GM23338 (cell line): ENCODE measurements around the gene CEP72. TPM values are rescaled to one million over a fixed set of nuclear protein-coding genes. Genes with fewer than 3 reads are reported as not detected.

Experiments used
- ATAC-seq: fragments of 200-7000 bp; cut with Tn5 transposase; 3 replicates; pipeline ENCODE4 v1.9.1; 2020
- DNase-seq: peaks from one replicate; pipeline ENCODE4 v3.0.0-alpha.2; 2015; ENCODE audit warnings: low spot score
- H2AFZ ChIP-seq: fragments of 200-600 bp; sonication (generic); 2 replicates; pipeline ENCODE4 v1.8.0; 2016; ENCODE audit warnings: antibody characterized with exemption, mild to moderate bottlenecking, moderate library complexity
- H3F3A ChIP-seq: fragments of 200-600 bp; sonication (generic); replicated peaks from 2 replicates; pipeline ENCODE4 v1.8.0; 2017; ENCODE audit warnings: antibody characterized with exemption, mixed run types, low read depth
- H3K27ac ChIP-seq: fragments of 200-600 bp; sonication (generic); 2 replicates; pipeline ENCODE4 v1.6.1; 2016; ENCODE audit warnings: low read depth
- H3K27me3 ChIP-seq: fragments of 200-600 bp; sonication (generic); 2 replicates; pipeline ENCODE4 v1.8.0; 2016; ENCODE audit warnings: mild to moderate bottlenecking, mixed run types, moderate library complexity; ENCODE audit not compliant: insufficient read depth
- H3K36me3 ChIP-seq: fragments of 200-600 bp; sonication (generic); 2 replicates; pipeline ENCODE4 v1.8.0; 2016; ENCODE audit warnings: mild to moderate bottlenecking; ENCODE audit not compliant: insufficient read depth
- H3K4me1 ChIP-seq: fragments of 200-600 bp; sonication (generic); 2 replicates; pipeline ENCODE4 v1.8.0; 2016; ENCODE audit warnings: mild to moderate bottlenecking, moderate library complexity; ENCODE audit not compliant: insufficient read depth
- H3K4me2 ChIP-seq: fragments of 200-600 bp; sonication (generic); 2 replicates; pipeline ENCODE4 v1.7.1; 2017; ENCODE audit warnings: mixed run types
- H3K4me3 ChIP-seq: fragments of 200-600 bp; sonication (generic); 2 replicates; pipeline ENCODE4 v1.6.1; 2016; ENCODE audit warnings: mixed run types
- H3K79me2 ChIP-seq: fragments of 200-600 bp; sonication (generic); replicated peaks from 2 replicates; pipeline ENCODE4 v1.8.0; 2017; ENCODE audit warnings: mild to moderate bottlenecking; ENCODE audit not compliant: insufficient read depth
- H3K9me2 ChIP-seq: fragments of 200-600 bp; sonication (generic); 2 replicates; pipeline ENCODE4 v1.8.0; 2017; ENCODE audit not compliant: insufficient read depth
- H4K20me1 ChIP-seq: fragments of 200-600 bp; sonication (generic); replicated peaks from 2 replicates; pipeline ENCODE4 v1.8.0; 2017; ENCODE audit warnings: mild to moderate bottlenecking; ENCODE audit not compliant: insufficient read depth
- H3K27ac Mint-ChIP-seq: 2 replicates; pipeline ENCODE4 v1.8.0; 2020; ENCODE audit warnings: inconsistent platforms, mild to moderate bottlenecking, moderate library complexity, mixed read lengths
- H3K27me3 Mint-ChIP-seq: 3 replicates; pipeline ENCODE4 v1.8.0; 2022; ENCODE audit warnings: low read depth, mild to moderate bottlenecking, moderate library complexity, mixed read lengths, inconsistent platforms; ENCODE audit not compliant: insufficient read depth, poor library complexity
- H3K36me3 Mint-ChIP-seq: 3 replicates; pipeline ENCODE4 v1.8.0; 2021; ENCODE audit warnings: low read depth, mild to moderate bottlenecking, inconsistent platforms, moderate library complexity, mixed read lengths
- H3K4me1 Mint-ChIP-seq: 3 replicates; pipeline ENCODE4 v1.8.0; 2020; ENCODE audit warnings: mild to moderate bottlenecking, inconsistent platforms, mixed read lengths
- H3K4me3 Mint-ChIP-seq: 3 replicates; pipeline ENCODE4 v1.8.0; 2021; ENCODE audit warnings: moderate library complexity, mild to moderate bottlenecking, inconsistent platforms, mixed read lengths
- H3K9me3 Mint-ChIP-seq: 3 replicates; pipeline ENCODE4 v1.8.0; 2020; ENCODE audit warnings: moderate library complexity, mild to moderate bottlenecking, inconsistent platforms, mixed read lengths
- CREB1 ChIP-seq: fragments of 250-450 bp; sonication (Bioruptor Pico); IDR thresholded peaks from 2 replicates; pipeline ENCODE4 v1.5.0; 2020; ENCODE audit warnings: low read depth, mild to moderate bottlenecking, moderate library complexity
- CTCF ChIP-seq, 2 experiments: fragments of 200-600 bp in 1 of 2; sonication (generic) in 1 of 2; conservative IDR thresholded peaks; 2 replicates each; pipeline versions ENCODE4 v1.5.1 to v1.6.1; 2016 to 2017; ENCODE audit warnings: antibody characterized with exemption in 2 of 2, low read depth in 2 of 2, mild to moderate bottlenecking in 2 of 2, moderate library complexity in 1 of 2
- ETS1 ChIP-seq: IDR thresholded peaks from 2 replicates; pipeline ENCODE4 v1.6.1; 2016; ENCODE audit warnings: antibody characterized with exemption
- EZH2 ChIP-seq: fragments of 200-600 bp; sonication (generic); IDR thresholded peaks from one replicate; pipeline ENCODE4 v1.8.0; 2017; ENCODE audit warnings: antibody characterized with exemption, mild to moderate bottlenecking, low read depth; ENCODE audit not compliant: unreplicated experiment
- EZH2phosphoT487 ChIP-seq: fragments of 200-600 bp; sonication (generic); IDR thresholded peaks from one replicate; pipeline ENCODE4 v1.8.1; 2018; ENCODE audit warnings: antibody characterized with exemption; ENCODE audit not compliant: unreplicated experiment
- JUNB ChIP-seq: IDR thresholded peaks from one replicate; pipeline ENCODE4 v1.6.1; 2016; ENCODE audit warnings: antibody characterized with exemption; ENCODE audit not compliant: unreplicated experiment
- NANOG ChIP-seq: IDR thresholded peaks from 2 replicates; pipeline ENCODE4 v1.6.1; 2016; ENCODE audit warnings: antibody characterized with exemption, borderline replicate concordance
- POLR2AphosphoS5 ChIP-seq: IDR thresholded peaks from 2 replicates; pipeline ENCODE4 v1.6.1; 2016; ENCODE audit warnings: antibody characterized with exemption, low read depth
- REST ChIP-seq: IDR thresholded peaks from one replicate; pipeline ENCODE4 v1.6.1; 2018; ENCODE audit warnings: antibody characterized with exemption; ENCODE audit not compliant: unreplicated experiment
- STAT1 ChIP-seq: IDR thresholded peaks from one replicate; pipeline ENCODE4 v1.6.1; 2016; ENCODE audit warnings: antibody characterized with exemption; ENCODE audit not compliant: unreplicated experiment
- ZNF114 ChIP-seq: fragments of 250-450 bp; sonication (Bioruptor Pico); IDR thresholded peaks from 2 replicates; pipeline ENCODE4 v1.5.0; 2020; ENCODE audit warnings: mild to moderate bottlenecking, moderate library complexity
- ZNF331 ChIP-seq: fragments of 250-450 bp; sonication (Bioruptor Pico); IDR thresholded peaks from 2 replicates; pipeline ENCODE4 v1.5.0; 2020; ENCODE audit warnings: low read depth, mild to moderate bottlenecking, moderate library complexity
- ZNF462 ChIP-seq: fragments of 250-450 bp; sonication (Bioruptor Pico); IDR thresholded peaks from 2 replicates; pipeline ENCODE4 v1.5.0; 2020; ENCODE audit warnings: mild to moderate bottlenecking, moderate library complexity
- polyA plus RNA-seq: library from polyadenylated mRNA; unstranded; fragments of >200 nt; fragmentation: Nextera tagmentation; extraction: Ambion mirVana; gene quantifications from 2 replicates; pipeline ENCODE4 v1.2.1, GENCODE V29; 2016
- total RNA-seq: library from RNA; depleted of rRNA; stranded (reverse); fragments of >200 nt; shearing (Covaris generic); gene quantifications from 2 replicates; pipeline ENCODE4 v1.2.3, GENCODE V29; 2014

CEP72 gene
- total and polyA plus RNA-seq, 2 experiments from 2014 or later: 15.5 to 27.1 TPM

- H3K4me1 Mint-ChIP-seq: no peaks in the 10 kb centered on the region
- H3K27ac Mint-ChIP-seq: no peak overlapping the region
- no peaks in the 10 kb centered on the region; the same call in 2 of the 3 replicates for H3K9me3 Mint-ChIP-seq
- Histone ChIP-seq H4K20me1 (no peaks in the 10 kb centered on the region), H3K4me2 (no peak overlapping the region), H2AFZ (no peak overlapping the region), H3K4me3 (no peak overlapping the region), H3K36me3 (no peaks in the 10 kb centered on the region), H3K9me2 (no peaks in the 10 kb centered on the region), H3K27me3 (no peaks in the 10 kb centered on the region), H3F3A (no peaks in the 10 kb centered on the region), H3K27ac (no peak overlapping the region), H3K79me2 (no peaks in the 10 kb centered on the region), H3K4me1 (no peaks in the 10 kb centered on the region)
- TF ChIP-seq ETS1 (no peak), STAT1 (no peak), EZH2phosphoT487 (no peak), JUNB (no peak), ZNF331 (CRISPR knock-in tag) (no peak), ZNF462 (CRISPR knock-in tag) (no peak), NANOG (no peak), ZNF114 (CRISPR knock-in tag) (no peak), CTCF (conservative IDR thresholded peaks at IDR 0.05; ENCODE audit: low read depth in 2 of 2) (no peak), CREB1 (CRISPR knock-in tag) (no peak), EZH2 (no peak), POLR2AphosphoS5 (no peak), REST (no peak)
- no peaks in the 10 kb centered on the region; the same call in 2 of the 3 replicates for H3K36me3 Mint-ChIP-seq
- ATAC-seq (no peak), DNase-seq (no peak)
- no peak overlapping the region for H3K4me3 Mint-ChIP-seq
- H3K27me3 Mint-ChIP-seq: peaks cover 7% of the 10 kb centered on the region
These were observed 9.6 kb upstream of the CEP72 start for GRCh38 chr5:602466-603035.
